NCI-H2171 treated with DMSO at 0.1 percent for 48 hours (cell line): Measurements from ENCODE around the gene RDH13.

Experiments used
- DNase-seq: peaks from one replicate; lab custom pipeline; 2025; lab: John Stamatoyannopoulos, UW

The RDH13 gene

DNA sequence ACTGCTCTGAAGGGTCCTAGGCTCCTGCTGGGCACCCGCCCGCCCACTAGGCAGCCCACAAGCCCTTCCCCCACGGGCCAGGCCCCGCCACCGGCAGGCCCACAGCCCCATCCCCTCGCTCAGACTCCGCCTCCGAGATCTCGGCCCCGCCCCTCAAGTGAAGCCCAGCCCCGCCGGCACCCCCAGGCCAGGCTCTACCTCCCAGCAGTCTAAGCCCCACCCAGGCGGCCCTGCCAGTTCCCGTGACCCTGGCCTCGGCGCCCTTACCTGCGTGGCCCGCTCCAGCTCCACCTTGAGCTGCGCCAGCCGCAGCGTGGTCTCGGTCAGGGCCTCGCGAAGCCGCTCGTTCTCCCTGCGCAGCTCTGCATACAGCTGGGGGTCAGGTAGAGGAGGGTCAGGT is 29.0 kb upstream of the RDH13 start:
- no peak for DNase-seq

GRCh38 chr19:55091126-55091910 is 28.4 kb upstream of the RDH13 start:
- DNase-seq, result no peak

DNA sequence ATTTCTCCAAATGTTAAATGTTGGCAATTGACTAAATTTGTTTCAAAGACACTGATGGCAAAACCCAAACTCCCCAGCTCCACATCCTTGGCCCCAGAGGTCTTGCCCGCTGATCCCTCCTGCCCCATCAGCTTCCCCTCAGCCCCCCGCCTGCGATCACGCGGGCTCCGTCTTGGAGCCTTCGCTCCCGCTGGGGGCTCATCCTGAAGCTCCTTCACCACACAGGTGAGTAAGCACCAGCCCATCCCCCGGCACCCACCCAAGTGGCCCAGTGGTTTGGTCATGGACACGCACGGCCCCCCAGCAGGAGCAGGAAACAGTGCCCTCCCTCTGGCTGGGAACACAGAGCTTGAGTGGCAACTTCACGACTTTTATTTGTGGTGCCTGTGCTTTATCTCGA is 27.6 kb upstream of the RDH13 start:
- DNase-seq, result no peak

DNA sequence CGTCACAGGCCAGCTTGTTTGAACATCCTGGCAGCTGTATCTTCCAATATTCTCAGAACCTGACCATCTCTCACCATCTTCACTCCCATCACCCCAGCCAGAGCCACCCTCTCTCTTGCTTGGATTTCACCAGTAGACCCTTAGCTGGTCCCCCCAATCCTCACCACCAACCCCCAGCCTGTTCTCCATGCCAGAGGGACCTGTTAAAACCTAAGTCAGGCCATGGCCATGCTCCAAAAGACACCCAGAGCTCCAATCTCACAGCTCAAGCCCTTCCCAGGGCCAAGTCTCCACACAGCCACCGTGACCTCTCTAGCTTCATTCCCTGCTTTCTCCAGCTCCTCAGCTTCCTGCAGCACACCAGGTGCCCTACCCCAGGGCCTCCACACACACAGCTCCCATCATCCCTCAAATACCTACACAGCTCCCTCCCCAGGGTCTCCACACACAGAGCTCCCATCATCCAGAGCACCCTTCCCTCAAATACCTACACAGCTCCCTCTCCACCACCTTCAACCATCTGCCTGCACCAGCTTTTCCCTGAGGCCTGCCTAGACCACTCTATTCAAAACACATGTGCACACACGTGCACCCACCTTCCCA is 26.5 kb upstream of the RDH13 start:
- DNase-seq, result no peak

GRCh38 chr19:55088543-55089341 is 25.8 kb upstream of the RDH13 start:
- peak; percentile 19 for DNase-seq

GRCh38 chr19:55088021-55088451 is 25.1 kb upstream of the RDH13 start:
- DNase-seq, result no peak

DNA sequence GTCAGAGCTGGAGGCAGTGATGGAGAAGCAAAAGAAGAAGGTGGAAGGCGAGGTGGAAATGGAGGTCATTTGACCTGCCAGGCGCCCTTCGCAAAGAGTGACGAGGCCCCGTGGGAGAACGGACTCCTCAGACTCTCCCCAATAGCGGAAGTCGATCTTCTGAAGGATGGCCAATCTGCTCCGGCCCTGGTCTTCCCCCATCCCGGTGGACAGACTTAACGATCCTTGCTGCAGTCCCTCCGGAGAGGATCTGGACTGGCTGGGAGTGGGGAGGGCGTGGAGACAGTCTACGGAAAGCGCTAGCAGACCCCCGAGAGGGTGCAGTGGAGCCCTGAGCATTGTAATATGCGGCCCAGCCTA is 24.6 kb upstream of the RDH13 start:
- DNase-seq, result no peak

GRCh38 chr19:55086730-55087541 is 24.0 kb upstream of the RDH13 start:
- no peak for DNase-seq

DNA sequence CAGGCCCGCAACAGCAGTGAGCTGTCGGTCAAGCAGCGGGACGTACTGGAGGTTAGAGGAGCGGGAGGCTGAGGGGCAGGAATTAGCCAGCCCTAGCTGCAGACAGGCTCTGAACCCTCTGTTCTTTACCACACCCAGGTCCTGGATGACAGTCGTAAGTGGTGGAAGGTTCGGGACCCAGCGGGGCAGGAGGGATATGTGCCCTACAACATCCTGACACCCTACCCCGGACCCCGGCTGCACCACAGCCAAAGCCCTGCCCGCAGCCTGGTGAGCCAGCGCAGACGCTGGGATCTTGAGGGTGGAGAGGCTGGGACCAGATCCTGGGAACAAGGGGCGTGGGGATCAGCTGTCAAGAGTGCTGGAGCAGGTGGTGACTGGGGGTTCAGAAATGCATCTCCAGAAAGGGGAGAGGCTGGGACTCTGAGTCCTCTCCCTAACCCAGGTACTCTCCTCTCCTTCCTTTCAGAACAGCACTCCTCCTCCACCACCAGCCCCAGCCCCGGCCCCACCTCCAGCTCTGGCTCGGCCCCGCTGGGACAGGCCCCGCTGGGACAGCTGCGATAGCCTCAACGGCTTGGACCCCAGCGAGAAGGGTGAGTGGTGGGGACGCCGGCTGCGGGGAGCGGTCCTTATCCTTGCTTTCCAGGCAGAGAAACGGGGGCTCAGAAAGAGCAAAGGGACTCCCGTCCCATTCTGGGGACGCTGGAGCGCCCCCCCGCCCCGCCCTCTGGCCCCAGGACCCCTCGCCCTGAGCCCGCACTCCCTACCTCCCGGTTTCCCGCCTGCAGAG is 23.2 kb upstream of the RDH13 start:
- DNase-seq, result no peak

GRCh38 chr19:55084416-55084815 is 21.5 kb upstream of the RDH13 start:
- DNase-seq, result no peak

DNA sequence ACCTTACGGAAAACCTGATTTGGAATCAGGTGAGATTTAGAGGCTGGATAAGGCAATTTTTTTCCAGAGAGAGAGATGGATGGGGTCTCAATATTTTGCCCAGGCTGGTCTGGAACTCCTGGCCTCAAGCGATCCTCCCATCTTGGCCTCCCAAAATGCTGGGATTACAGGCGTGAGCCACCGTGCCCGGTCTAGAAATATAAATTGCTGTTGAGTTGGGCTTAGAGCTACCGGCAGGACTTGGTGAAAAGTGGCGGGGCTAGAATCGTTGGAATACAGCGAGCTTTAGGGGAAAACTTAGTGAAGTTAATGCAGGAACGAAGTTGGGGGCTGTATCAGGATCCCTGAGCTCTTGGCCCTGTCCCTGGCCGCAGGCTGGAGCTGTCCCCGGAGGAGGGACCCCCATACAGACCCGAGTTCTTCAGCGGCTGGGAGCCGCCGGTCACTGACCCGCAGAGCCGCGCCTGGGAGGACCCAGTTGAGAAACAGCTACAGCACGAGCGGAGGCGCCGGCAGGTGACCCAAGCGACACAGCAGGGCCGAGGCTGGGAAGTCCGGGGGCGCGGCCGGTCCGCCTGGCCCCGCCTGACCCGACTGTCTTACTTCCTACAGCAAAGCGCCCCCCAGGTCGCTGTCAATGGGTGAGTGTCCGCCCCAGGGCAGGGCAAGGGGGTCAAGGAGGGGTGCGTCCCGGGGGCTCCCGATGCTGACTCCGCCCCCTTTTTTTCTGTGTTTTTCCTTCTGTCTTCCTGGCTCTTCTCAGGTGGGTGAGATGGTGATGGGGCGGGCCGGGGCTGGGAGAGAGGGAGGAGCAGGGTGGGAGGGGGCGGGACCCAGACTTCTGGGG is 20.3 kb upstream of the RDH13 start:
- no peak for DNase-seq

DNA sequence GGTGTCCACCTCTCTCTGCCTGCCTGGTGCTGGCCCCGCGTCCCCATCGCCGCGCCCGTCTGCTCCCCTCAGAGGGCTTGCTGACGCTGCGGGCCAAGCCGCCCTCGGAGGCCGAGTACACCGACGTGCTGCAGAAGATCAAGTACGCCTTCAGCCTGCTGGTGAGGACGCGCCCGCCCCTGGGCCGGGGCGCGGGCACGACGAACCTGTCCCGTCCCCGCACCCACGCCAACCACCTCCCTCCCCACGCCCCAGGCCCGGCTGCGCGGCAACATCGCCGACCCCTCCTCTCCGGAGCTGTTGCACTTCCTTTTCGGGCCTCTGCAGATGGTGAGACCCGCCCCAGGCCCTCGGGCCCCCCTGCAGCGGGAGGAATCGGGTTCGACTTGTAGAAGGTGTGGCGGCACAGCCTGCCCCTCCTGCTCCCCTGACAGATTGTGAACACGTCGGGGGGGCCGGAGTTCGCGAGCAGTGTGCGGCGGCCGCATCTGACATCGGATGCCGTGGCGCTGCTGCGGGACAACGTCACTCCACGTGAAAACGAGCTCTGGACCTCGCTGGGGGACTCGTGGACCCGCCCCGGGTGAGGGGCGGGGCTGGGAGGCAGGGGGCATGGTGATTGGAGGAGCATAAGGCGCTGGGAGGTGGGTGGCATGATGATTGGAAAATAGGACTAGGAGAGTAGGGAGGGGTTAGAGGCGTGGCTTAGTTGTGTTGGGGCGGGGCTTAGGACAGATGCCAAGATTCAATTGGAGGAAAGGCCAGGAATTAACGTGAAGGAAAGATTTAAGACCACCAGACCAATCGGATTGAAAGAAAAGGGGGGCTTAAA is 19.3 kb upstream of the RDH13 start:
- DNase-seq, result no peak

GRCh38 chr19:55081770-55082019 is 18.7 kb upstream of the RDH13 start:
- no peak for DNase-seq

DNA sequence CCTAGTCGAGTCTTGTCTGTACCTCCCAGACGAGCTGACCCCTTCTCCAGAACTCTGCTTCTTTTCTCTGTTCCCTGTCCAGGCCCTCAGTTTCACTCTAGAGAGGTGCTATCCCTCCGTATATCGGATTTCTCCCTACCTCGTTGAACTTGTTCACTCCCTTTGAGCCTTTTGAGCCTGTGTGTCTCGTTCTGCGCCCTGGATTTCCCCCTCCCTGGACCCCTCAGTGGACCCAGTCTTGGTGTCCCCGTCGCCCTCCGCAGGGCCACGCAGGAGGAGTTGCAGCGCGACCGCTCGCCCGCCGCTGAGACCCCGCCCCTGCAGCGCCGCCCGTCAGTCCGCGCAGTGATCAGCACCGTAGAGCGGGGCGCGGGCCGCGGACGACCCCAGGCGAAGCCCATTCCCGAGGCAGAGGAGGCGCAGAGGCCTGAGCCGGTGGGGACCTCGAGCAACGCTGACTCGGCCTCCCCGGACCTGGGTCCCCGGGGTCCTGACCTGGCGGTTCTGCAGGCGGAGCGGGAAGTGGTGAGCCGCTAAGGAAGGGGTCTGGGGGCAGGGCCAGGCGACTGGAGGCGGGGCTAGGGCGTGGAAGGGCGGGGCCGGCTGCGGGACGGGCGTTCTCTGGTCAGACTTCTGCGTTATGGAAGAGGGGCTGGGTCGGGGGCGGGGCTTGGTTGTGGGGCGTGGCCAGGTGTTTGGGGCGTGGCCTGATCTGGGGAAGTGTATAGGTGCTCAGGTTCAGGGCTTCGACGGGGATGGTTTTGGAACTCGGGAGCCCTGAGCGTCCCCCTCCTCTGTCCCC is 18.2 kb upstream of the RDH13 start:
- peak; percentile 72 for DNase-seq

DNA sequence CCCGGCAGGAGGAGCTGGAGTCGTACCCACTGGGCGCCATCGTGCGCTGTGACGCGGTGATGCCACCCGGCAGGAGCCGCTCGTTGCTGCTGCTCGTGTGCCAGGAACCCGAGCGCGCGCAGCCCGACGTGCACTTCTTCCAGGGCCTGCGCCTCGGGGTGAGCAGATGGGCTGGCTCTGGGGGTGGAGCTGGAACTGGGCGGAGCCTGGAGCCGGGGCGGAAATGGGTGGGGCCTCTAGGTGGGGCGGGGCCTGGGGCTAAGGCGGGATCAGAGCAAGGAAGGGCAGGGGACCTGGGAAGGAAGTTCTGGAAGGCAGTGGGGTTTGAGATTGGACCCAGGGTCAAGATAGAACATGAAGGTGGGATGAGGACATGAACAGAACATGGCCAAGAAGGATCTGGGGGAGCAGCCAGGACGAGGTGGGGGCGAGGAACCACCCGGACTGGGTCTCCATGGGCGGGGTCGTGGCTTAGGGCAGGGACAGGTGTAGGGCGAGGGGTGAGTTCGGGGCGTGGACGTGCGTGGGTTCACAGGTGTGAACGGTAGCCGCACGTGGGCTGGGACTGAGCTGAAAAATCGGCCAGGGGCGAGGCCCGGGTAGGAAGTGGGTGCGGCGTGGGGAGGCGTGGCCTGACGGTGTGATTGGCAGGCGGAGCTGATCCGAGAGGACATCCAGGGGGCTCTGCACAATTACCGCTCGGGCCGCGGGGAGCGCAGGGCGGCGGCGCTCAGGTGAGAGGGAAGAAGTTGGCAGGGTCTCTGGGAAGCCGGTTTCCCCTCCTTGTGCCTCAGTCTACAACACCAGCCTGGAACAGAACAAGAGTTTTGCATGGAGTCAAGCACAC is 17.4 kb upstream of the RDH13 start:
- peak; percentile 91 for DNase-seq

DNA sequence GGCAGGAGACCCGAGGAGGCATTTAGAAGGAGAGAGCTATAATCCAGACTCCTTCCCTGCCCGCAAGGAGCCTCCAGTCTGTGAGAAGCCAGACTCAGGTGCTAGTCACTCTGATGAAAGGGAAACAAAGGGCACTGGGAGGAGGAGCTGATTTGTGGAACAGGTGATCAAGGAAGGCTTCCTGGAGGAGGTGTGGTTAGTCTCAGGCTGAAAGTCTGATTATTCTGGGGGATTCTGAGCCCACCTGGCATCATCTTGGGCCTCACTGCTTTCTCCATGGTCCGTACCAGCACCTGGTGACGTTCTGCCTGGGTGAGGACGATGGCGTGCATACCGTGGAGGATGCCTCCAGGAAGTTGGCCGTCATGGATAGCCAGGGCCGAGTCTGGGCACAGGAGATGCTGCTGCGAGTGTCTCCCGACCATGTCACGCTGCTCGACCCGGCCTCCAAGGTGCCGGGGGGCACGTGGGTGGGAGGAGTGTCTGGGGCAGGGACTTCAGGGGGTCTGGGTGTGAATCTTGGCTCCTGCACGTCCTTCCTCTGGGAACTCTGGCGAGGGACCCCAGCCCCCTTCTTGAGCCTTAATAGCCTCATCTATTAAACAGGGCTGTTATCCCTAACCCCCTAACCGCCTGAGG is 16.6 kb upstream of the RDH13 start:
- DNase-seq, result no peak

GRCh38 chr19:55078996-55079395 is 16.0 kb upstream of the RDH13 start:
- no peak for DNase-seq

DNA sequence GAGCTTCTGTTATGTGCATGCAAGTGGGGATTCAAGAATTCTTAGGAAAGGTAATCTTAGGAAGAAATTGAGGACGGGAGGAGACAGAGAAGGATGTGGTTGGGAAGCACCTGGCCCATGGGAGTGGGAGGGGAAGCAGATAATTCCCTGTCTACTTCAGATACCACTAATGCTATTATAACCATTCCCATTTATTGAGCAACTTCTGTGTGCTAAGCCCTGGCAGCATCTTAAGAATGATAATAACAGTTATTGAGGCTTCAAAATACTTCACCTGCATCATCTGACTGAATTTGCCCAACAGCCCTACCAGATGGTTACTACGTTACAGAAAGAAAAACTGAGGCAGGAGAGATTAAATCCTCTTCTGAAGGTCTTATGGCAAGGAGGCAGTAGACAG is 14.2 kb upstream of the RDH13 start:
- no peak for DNase-seq
